HepG2 (cell line): Measurements from ENCODE around the gene PPP4R4. TPM values are rescaled to one million over a fixed set of nuclear protein-coding genes. Genes with fewer than 3 reads are reported as not detected.

ENCODE experiments used
- HMG20A ChIP-seq: IDR thresholded peaks from 2 replicates; pipeline ENCODE4 v1.6.1; 2016; ENCODE audit warnings: borderline replicate concordance
- NKX3-1 ChIP-seq: sonication (generic); formaldehyde crosslinking; IDR thresholded peaks from 2 replicates; pipeline ENCODE4 v1.5.0; 2020; ENCODE audit warnings: missing genetic modification reagents
- NPAS2 ChIP-seq: sonication (generic); formaldehyde crosslinking; IDR thresholded peaks from 2 replicates; pipeline ENCODE4 v1.8.0; 2022; ENCODE audit warnings: mild to moderate bottlenecking, missing genetic modification reagents, borderline replicate concordance
- RAD51 ChIP-seq: fragments of 450-650 bp; IDR thresholded peaks from 2 replicates; pipeline ENCODE4 v1.6.1; 2016; ENCODE audit warnings: borderline replicate concordance
- SALL1 ChIP-seq: sonication (generic); formaldehyde crosslinking; IDR thresholded peaks from 2 replicates; pipeline ENCODE4 v1.8.0; 2022; ENCODE audit warnings: mild to moderate bottlenecking, missing genetic modification reagents
- ZKSCAN8 ChIP-seq: IDR thresholded peaks from 2 replicates; pipeline ENCODE4 v1.6.1; 2016; ENCODE audit warnings: borderline replicate concordance, missing genetic modification reagents, missing compliant biosample characterization
- ZNF225 ChIP-seq: sonication (generic); formaldehyde crosslinking; IDR thresholded peaks from 2 replicates; pipeline ENCODE4 v1.4.0; 2020; ENCODE audit warnings: mild to moderate bottlenecking, missing genetic modification reagents
- polyA plus RNA-seq, 8 experiments: library from polyadenylated mRNA; depleted of rRNA in 3 of 8; stranded (reverse) in 7 of 8; unstranded in 1 of 8; fragments of >200 nt; fragmentation: Illumina TruSeq in 4 of 8; extraction: Trizol in 4 of 8; gene quantifications; 2 replicates each; pipeline versions ENCODE4 v1.2.1 to v1.2.3, GENCODE V29; 2011 to 2016; ENCODE audit warnings: low read depth in 4 of 8, missing spikeins in 1 of 8, mixed read lengths in 1 of 8; ENCODE audit not compliant: insufficient read depth in 1 of 8
- total RNA-seq, 5 experiments: library from RNA; depleted of rRNA; stranded (reverse); fragments of >200 nt; fragmentation: Illumina TruSeq; extraction: Trizol; gene quantifications; 2 replicates each; pipeline ENCODE4 v1.2.3, GENCODE V29; 2016; ENCODE audit warnings: low read depth in 1 of 5
- TF ChIP-seq, protein P1 (sequence below): sonication (generic); formaldehyde crosslinking; IDR thresholded peaks from 2 replicates; pipeline ENCODE4 v1.4.0; 2020; ENCODE audit warnings: missing genetic modification reagents
- TF ChIP-seq, protein P2 (sequence below): sonication (generic); formaldehyde crosslinking; IDR thresholded peaks from 2 replicates; pipeline ENCODE4 v1.4.0; 2020; ENCODE audit warnings: mild to moderate bottlenecking, missing genetic modification reagents

Gene PPP4R4
- total and polyA plus RNA-seq, 2 of the 13 experiments (the other 11 are each of a cell fraction or from before 2014, with no cell fraction given) = 9.5 to 19.8 TPM

DNA sequence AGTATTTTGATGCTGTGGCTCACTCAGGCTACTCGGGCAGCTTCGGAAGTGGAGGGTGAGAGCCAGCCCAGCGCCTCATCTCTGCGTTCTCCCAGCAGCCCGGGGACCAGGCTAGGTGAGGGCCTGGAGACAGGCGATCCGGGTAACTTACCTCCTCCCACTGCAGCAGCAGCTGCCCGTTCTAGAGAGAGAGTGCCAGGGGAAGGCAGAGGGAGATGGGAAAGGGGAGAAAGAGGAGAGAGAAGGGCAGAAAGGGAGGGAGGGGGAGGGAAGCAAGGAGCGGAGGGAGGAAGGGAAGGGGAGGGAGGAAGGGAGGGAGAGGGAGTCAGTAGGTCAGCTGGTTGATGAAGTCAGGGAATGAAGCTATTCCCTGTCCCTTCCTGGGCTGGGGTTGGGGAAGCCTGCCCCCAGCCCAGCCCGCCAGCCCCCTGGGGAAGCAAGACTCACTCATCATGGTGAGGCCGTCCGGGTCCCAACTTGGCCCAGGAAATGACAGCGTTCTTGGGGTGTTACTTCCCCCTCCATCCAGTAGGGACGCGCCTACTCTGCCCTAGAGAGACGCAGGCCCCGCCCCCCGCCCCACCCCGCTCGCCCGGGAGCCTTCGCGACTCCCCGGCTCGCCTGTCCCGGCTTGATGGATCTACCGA, 44.9 kb upstream of the PPP4R4 start, which contains the start of gene IFI27L2 (continued):
- 0 out of 2 replicates have a peak, but pooled peaks have one; percentile 17 for TF ChIP-seq SALL1 (CRISPR knock-in tag)
- TF ChIP-seq HMG20A (CRISPR knock-in tag) = no peak
- no peak for TF ChIP-seq NPAS2
- TF ChIP-seq, protein P1, sequence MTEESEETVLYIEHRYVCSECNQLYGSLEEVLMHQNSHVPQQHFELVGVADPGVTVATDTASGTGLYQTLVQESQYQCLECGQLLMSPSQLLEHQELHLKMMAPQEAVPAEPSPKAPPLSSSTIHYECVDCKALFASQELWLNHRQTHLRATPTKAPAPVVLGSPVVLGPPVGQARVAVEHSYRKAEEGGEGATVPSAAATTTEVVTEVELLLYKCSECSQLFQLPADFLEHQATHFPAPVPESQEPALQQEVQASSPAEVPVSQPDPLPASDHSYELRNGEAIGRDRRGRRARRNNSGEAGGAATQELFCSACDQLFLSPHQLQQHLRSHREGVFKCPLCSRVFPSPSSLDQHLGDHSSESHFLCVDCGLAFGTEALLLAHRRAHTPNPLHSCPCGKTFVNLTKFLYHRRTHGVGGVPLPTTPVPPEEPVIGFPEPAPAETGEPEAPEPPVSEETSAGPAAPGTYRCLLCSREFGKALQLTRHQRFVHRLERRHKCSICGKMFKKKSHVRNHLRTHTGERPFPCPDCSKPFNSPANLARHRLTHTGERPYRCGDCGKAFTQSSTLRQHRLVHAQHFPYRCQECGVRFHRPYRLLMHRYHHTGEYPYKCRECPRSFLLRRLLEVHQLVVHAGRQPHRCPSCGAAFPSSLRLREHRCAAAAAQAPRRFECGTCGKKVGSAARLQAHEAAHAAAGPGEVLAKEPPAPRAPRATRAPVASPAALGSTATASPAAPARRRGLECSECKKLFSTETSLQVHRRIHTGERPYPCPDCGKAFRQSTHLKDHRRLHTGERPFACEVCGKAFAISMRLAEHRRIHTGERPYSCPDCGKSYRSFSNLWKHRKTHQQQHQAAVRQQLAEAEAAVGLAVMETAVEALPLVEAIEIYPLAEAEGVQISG (CRISPR knock-in tag) = peak; percentile 68
- TF ChIP-seq ZNF225 (CRISPR knock-in tag) = no peak
- no peak for TF ChIP-seq RAD51
- no peak for TF ChIP-seq ZKSCAN8 (CRISPR knock-in tag)
- no peak for TF ChIP-seq NKX3-1
- TF ChIP-seq, protein P2, sequence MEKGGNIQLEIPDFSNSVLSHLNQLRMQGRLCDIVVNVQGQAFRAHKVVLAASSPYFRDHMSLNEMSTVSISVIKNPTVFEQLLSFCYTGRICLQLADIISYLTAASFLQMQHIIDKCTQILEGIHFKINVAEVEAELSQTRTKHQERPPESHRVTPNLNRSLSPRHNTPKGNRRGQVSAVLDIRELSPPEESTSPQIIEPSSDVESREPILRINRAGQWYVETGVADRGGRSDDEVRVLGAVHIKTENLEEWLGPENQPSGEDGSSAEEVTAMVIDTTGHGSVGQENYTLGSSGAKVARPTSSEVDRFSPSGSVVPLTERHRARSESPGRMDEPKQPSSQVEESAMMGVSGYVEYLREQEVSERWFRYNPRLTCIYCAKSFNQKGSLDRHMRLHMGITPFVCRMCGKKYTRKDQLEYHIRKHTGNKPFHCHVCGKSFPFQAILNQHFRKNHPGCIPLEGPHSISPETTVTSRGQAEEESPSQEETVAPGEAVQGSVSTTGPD (CRISPR knock-in tag) = no peak
- TF ChIP-seq, all 625 proteins: peak for 11
